ENCODE measurements around the gene DGCR8. TPM values are rescaled to one million over a fixed set of nuclear protein-coding genes. Genes with fewer than 3 reads are reported as not detected.

The DGCR8 gene
- total and polyA plus RNA-seq, 7 donors: 6.7 to 32.7 (median 15.3) TPM

GRCh38 chr22:20131859-20132685 lies 52.0 kb downstream of the DGCR8 start:
- peak overlapping the region; percentile 63 to 99 (median 85) for H3K27ac ChIP-seq
- H3K4me3 ChIP-seq: peak overlapping the region; percentile 74 to 100 (median 86)
- peaks cover 0 to 10% (median 3%) of the 10 kb centered on the region in 4 donors for H3K36me3 ChIP-seq
- no peaks in the 10 kb centered on the region for H3K27me3 ChIP-seq
- DNase-seq: peak; percentile 79
- H3K9me3 ChIP-seq: no peaks in the 10 kb centered on the region
- H3K4me1 ChIP-seq: peaks cover 0 to 59% (median 52%) of the 10 kb centered on the region in 4 donors
- intact Hi-C loops (cut with DNase I): loop anchor here (5.0 to 10.0 kb wide), 3 partner anchors 50 to 277 kb away; partner anchors contain the start of genes DGCR8, GNB1L, RTL10 and TANGO2
- TF ChIP-seq POLR2A (IDR thresholded peaks at IDR 0.05): no peak
- no peak for TF ChIP-seq POLR2AphosphoS5 (IDR thresholded peaks at IDR 0.05)
- no peak for TF ChIP-seq EP300 (IDR thresholded peaks at IDR 0.05)
- no peak for TF ChIP-seq CTCF (IDR thresholded peaks at IDR 0.05)
- 1% methylated on average over 72 of the region's 72 CpGs for WGBS, 2 donors

- DNase-seq: no peak
- intact Hi-C loops (cut with DNase I): loop anchor here (5.0 to 10.0 kb wide), 3 partner anchors 50 to 278 kb away; partner anchors contain the start of genes DGCR8, GNB1L, RTL10 and TANGO2
- WGBS, 2 donors: 66 to 74% methylated on average over 16 of the region's 16 CpGs
Observed at GRCh38 chr22:20132686-20133246, 52.7 kb downstream of the DGCR8 start.

GRCh38 chr22:20133930-20134549 lies 54.0 kb downstream of the DGCR8 start:
- DNase-seq: no peak
- peaks cover 0 to 76% (median 69%) of the 10 kb centered on the region in 4 donors for H3K4me1 ChIP-seq
- H3K27me3 ChIP-seq: no peaks in the 10 kb centered on the region
- no peak overlapping the region for H3K27ac ChIP-seq
- TF ChIP-seq EP300 (IDR thresholded peaks at IDR 0.05): no peak
- no peak for TF ChIP-seq POLR2A (IDR thresholded peaks at IDR 0.05)
- no peak for TF ChIP-seq CTCF (IDR thresholded peaks at IDR 0.05)
- TF ChIP-seq POLR2AphosphoS5 (IDR thresholded peaks at IDR 0.05): no peak
- WGBS, 2 donors: 69 to 87% methylated on average over 12 of the region's 12 CpGs
- H3K36me3 ChIP-seq: no peaks in the 10 kb centered on the region
- no peaks in the 10 kb centered on the region for H3K9me3 ChIP-seq
- H3K4me3 ChIP-seq: no peak overlapping the region
- intact Hi-C loops (cut with DNase I): loop anchor here (5.0 to 10.0 kb wide), 3 partner anchors 52 to 279 kb away; partner anchors contain the start of genes DGCR8, GNB1L, RTL10 and TANGO2

More at GRCh38 chr22:20132686-20133246, 52.7 kb downstream of the DGCR8 start:
- peaks cover 0 to 66% (median 59%) of the 10 kb centered on the region in 4 donors for H3K4me1 ChIP-seq
- H3K27me3 ChIP-seq: no peaks in the 10 kb centered on the region
- TF ChIP-seq CTCF (IDR thresholded peaks at IDR 0.05): no peak
- TF ChIP-seq POLR2A (IDR thresholded peaks at IDR 0.05): no peak
- TF ChIP-seq EP300 (IDR thresholded peaks at IDR 0.05): no peak
- no peak for TF ChIP-seq POLR2AphosphoS5 (IDR thresholded peaks at IDR 0.05)
- no peaks in the 10 kb centered on the region for H3K9me3 ChIP-seq
- peak overlapping the region in 3 of 4 donors; percentile 71 to 99 (median 99) for H3K27ac ChIP-seq
- H3K4me3 ChIP-seq: peak overlapping the region; percentile 74 to 100 (median 86)
- peaks cover 0 to 3% (median 0%) of the 10 kb centered on the region in 4 donors for H3K36me3 ChIP-seq

GRCh38 chr22:20135265-20135664 lies 55.2 kb downstream of the DGCR8 start:
- Histone ChIP-seq H3K27ac (no peak overlapping the region), H3K4me3 (no peak overlapping the region), H3K4me1 (peaks cover 0 to 74% (median 68%) of the 10 kb centered on the region in 4 donors), H3K9me3 (no peaks in the 10 kb centered on the region), H3K36me3 (peaks cover 0 to 11% (median 0%) of the 10 kb centered on the region in 4 donors), H3K27me3 (no peaks in the 10 kb centered on the region)
- intact Hi-C loops (cut with DNase I): loop anchor here (10.0 kb wide), 1 partner anchor 280 kb away; the partner anchor contains the start of genes GNB1L and RTL10
- no peak for TF ChIP-seq POLR2A (IDR thresholded peaks at IDR 0.05)
- no peak for TF ChIP-seq EP300 (IDR thresholded peaks at IDR 0.05)
- no peak for TF ChIP-seq CTCF (IDR thresholded peaks at IDR 0.05)
- TF ChIP-seq POLR2AphosphoS5 (IDR thresholded peaks at IDR 0.05): no peak
- no peak for DNase-seq
- WGBS, 2 donors: 58 to 80% methylated on average over 4 of the region's 4 CpGs
